GM18508 (cell line): Measurements from ENCODE around the gene PHACTR1.
"Not testable (repeated sequence)": the region's sequence is repeated elsewhere in the genome, so short reads cannot be mapped to it uniquely, and the experiment has no call there.

Experiments
- ATAC-seq: cut with Tn5 transposase; IDR thresholded peaks from one replicate; pipeline ENCODE4 v1.9.1; 2021; ENCODE audit warnings: moderate number of reproducible peaks; ENCODE audit not compliant: insufficient read depth, unreplicated experiment

Gene PHACTR1

GRCh38 chr6:12748815-12749521 is 32.4 kb downstream of the PHACTR1 start:
- no peak for ATAC-seq

GRCh38 chr6:12749531-12750379 is 33.2 kb downstream of the PHACTR1 start:
- ATAC-seq: no peak

- no peak for ATAC-seq
Measured at GRCh38 chr6:12750416-12750815, 33.8 kb downstream of the PHACTR1 start.

- no peak for ATAC-seq
Measured at GRCh38 chr6:12751694-12752325, 35.2 kb downstream of the PHACTR1 start.

GRCh38 chr6:12753036-12753435 is 36.5 kb downstream of the PHACTR1 start:
- ATAC-seq: no peak

- no peak for ATAC-seq
Measured at GRCh38 chr6:12760226-12760625, 43.7 kb downstream of the PHACTR1 start.

GRCh38 chr6:12760911-12761310 is 44.3 kb downstream of the PHACTR1 start:
- ATAC-seq: no peak

- ATAC-seq: no peak
Measured at GRCh38 chr6:12761376-12762115, 45.0 kb downstream of the PHACTR1 start.

GRCh38 chr6:12762731-12763434 is 46.3 kb downstream of the PHACTR1 start:
- not testable (repeated sequence) for ATAC-seq

GRCh38 chr6:12766365-12766764 is 49.8 kb downstream of the PHACTR1 start:
- ATAC-seq: no peak

- no peak for ATAC-seq
Measured at GRCh38 chr6:12767016-12767415, 50.4 kb downstream of the PHACTR1 start.

GRCh38 chr6:12769556-12770256 is 53.1 kb downstream of the PHACTR1 start:
- ATAC-seq: no peak

GRCh38 chr6:12772416-12772815 is 55.8 kb downstream of the PHACTR1 start:
- no peak for ATAC-seq

GRCh38 chr6:12776291-12776690 is 59.7 kb downstream of the PHACTR1 start:
- no peak for ATAC-seq

- no peak for ATAC-seq
Measured at GRCh38 chr6:12779772-12780171, 63.2 kb downstream of the PHACTR1 start.

- no peak for ATAC-seq
Measured at GRCh38 chr6:12782136-12782535, 65.6 kb downstream of the PHACTR1 start.

- ATAC-seq: no peak
Measured at GRCh38 chr6:12785301-12785700, 68.7 kb downstream of the PHACTR1 start.

GRCh38 chr6:12785921-12786320 is 69.4 kb downstream of the PHACTR1 start:
- ATAC-seq: no peak

GRCh38 chr6:12791371-12791770 is 74.8 kb downstream of the PHACTR1 start:
- ATAC-seq: no peak
